ENCODE data around the gene PIP4K2A.

GRCh38 chr10:22685926-22686325, 28.5 kb downstream of the PIP4K2A start:
- no peak for TF ChIP-seq CTCF (conservative IDR thresholded peaks at IDR 0.05; ENCODE audit: low read length)
- TF ChIP-seq EZH2phosphoT487 (IDR thresholded peaks at IDR 0.05; ENCODE audit: borderline replicate concordance): no peak

Measured in Loucy (cell line).